VCaP (cell line): Measurements from ENCODE around the gene SCN9A.
"Not testable (repeated sequence)": the region's sequence is repeated elsewhere in the genome, so short reads cannot be mapped to it uniquely, and the experiment has no call there.

Source experiments
- H3K27ac ChIP-seq: fragments of 450-650 bp; 2 replicates; pipeline ENCODE4 v1.5.1; 2017
- TF ChIP-seq, protein P1 (sequence below): fragments of 450-650 bp; conservative IDR thresholded peaks from 2 replicates; pipeline ENCODE4 v1.5.1; 2017; ENCODE audit warnings: mild to moderate bottlenecking, moderate library complexity

The SCN9A gene

DNA sequence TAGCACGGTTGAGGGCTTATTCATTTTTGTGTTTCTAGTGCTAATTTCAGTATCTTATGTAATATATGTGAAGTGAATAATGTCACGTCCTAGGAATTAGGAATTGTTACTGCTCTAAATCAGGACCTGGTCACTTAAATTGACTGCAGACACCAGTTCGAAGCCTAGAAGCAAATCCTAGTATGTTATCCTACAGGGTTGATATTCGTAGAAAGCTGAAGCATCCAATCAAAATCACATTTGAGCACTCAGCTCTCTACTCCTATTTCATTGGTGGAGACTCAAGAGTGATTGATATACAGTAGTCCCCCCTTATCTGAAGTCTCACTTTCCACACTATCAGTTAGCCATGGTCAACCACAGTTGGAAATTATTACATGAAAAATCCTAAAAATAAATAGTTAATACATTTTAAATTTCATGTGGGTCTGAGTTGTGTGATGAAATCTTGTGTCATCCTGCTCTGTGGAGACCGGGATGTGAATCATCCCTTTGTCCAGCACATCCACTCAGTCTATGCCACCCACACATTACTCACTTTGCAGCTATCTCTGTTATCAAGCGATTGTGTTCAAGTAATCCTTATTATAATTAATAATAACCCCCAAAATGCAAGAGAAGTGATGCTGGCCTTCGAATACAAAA lies 35.2 kb upstream of the SCN9A start:
- TF ChIP-seq, protein P1, sequence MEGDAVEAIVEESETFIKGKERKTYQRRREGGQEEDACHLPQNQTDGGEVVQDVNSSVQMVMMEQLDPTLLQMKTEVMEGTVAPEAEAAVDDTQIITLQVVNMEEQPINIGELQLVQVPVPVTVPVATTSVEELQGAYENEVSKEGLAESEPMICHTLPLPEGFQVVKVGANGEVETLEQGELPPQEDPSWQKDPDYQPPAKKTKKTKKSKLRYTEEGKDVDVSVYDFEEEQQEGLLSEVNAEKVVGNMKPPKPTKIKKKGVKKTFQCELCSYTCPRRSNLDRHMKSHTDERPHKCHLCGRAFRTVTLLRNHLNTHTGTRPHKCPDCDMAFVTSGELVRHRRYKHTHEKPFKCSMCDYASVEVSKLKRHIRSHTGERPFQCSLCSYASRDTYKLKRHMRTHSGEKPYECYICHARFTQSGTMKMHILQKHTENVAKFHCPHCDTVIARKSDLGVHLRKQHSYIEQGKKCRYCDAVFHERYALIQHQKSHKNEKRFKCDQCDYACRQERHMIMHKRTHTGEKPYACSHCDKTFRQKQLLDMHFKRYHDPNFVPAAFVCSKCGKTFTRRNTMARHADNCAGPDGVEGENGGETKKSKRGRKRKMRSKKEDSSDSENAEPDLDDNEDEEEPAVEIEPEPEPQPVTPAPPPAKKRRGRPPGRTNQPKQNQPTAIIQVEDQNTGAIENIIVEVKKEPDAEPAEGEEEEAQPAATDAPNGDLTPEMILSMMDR = no peak
- H3K27ac ChIP-seq = no peak overlapping the region

DNA sequence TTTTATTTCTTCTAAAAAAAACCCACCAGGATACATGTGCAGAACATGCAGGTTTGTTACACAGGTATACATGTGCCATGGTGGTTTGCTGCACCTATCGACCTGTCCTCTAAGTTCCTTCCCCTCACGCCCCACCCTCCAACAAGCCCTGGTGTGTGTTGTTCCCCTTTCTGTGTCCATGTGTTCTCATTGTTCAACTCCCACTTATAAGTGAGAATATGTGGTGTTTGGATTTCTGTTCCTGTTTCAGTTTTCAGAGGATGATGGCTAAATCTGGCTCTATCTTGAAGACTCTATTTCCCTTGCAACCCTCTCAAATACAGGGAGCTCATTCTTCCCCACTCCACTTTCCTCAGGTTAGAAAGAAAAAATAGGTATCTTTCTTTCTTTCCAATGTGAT lies 32.0 kb upstream of the SCN9A start:
- H3K27ac ChIP-seq = not testable (repeated sequence)

DNA sequence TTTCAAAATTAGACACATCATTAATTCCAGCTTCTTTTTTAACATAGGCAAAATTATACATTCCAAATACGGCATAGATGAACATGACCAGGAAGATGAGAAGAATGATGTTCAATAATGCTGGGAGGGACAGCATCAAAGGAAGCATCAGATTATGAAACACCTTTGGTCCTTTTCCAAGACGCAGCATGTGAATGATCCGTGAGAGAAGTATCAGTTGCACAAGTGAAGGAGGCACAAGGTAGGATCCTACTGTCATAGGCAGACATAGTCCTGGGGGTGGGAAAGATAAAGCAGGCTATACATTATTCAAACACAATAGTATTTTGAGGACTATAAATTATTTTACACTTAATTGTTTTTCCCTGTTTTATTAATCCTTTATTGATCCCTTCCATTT lies 30.6 kb upstream of the SCN9A start:
- no peak overlapping the region for H3K27ac ChIP-seq
- TF ChIP-seq, protein P1 = no peak

GRCh38 chr2:166405569-166405926 lies 29.8 kb upstream of the SCN9A start:
- H3K27ac ChIP-seq = no peak overlapping the region
- TF ChIP-seq, protein P1 = no peak

- TF ChIP-seq, protein P1 = no peak
- no peak overlapping the region for H3K27ac ChIP-seq
Observed at GRCh38 chr2:166404831-166405568, 29.3 kb upstream of the SCN9A start.

DNA sequence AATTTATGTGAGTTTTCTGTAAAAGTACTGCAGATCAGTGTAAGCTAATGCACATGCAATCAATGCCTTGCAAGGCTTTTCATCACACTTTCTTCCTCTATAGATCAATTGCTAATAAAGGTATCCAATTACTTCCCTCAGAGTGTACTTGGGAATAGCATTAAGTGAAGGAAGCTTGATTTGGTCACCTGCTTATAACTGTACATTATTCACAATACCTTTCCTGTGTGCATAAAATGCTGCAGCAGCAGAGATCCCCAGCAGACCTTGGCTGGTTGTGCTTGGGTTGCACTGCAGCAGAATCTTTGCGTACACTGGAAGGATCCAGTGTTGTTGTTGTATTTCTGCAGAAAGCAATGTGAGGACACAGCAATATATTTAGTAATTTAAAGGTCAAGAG lies 18.5 kb upstream of the SCN9A start:
- TF ChIP-seq, protein P1 = no peak
- H3K27ac ChIP-seq = no peak overlapping the region

DNA sequence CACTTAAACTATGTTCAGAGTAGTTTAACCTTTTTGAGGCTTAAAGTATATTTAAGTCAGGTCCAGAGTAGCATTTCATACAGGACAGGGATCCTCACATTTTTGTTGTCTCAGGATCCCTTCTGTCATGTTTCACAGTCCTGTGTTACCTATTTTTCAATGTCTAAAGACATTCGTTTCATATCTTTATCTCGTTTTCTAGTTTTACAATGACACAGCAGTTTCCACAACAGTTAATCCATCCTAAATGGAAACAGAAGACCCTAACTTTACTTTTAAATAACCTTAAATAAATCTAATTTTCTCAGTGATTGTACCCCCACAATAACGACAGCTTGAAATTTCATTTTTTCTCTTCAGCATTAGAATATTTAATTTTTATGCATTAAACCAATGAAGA lies 17.3 kb upstream of the SCN9A start:
- TF ChIP-seq, protein P1 = no peak
- no peak overlapping the region for H3K27ac ChIP-seq

GRCh38 chr2:166388481-166389070 lies 12.8 kb upstream of the SCN9A start:
- TF ChIP-seq, protein P1 = no peak
- no peak overlapping the region for H3K27ac ChIP-seq
